Measurements from ENCODE around the gene CRACR2B.
A peak's percentile ranks its signal among the peaks of the same experiment; 100 is the strongest.

- peak; percentile 48 for TF ChIP-seq CTCF (IDR thresholded peaks at IDR 0.05; ENCODE audit: insufficient read depth, low read length, poor library complexity, severe bottlenecking)
- TF ChIP-seq EZH2phosphoT487 (conservative IDR thresholded peaks at IDR 0.05; ENCODE audit: low read length), result no peak
These were observed 23.4 kb downstream of the CRACR2B start for GRCh38 chr11:850775-851763.
